ENCODE measurements around the gene GALE.

Gene GALE

GRCh38 chr1:23810818-23811540, 10.4 kb upstream of the GALE start:
- peak; percentile 74 for TF ChIP-seq CTCF (IDR thresholded peaks at IDR 0.05; ENCODE audit: low read depth, low read length)
- in situ Hi-C loops (cut with HindIII; ENCODE audit: low sequenced_read_pairs): no loop called here
- no peak for DNase-seq (ENCODE audit: low read depth, low spot score)
- H3K4me3 ChIP-seq (ENCODE audit: low read depth, low read length): no peak overlapping the region

GRCh38 chr1:23809751-23810171, 9.2 kb upstream of the GALE start:
- H3K4me3 ChIP-seq (ENCODE audit: low read depth, low read length): no peak overlapping the region
- in situ Hi-C loops (cut with HindIII; ENCODE audit: low sequenced_read_pairs): no loop called here
- peak; percentile 88 for TF ChIP-seq CTCF (IDR thresholded peaks at IDR 0.05; ENCODE audit: low read depth, low read length)
- peak; percentile 62 for DNase-seq (ENCODE audit: low read depth, low spot score)

GRCh38 chr1:23807453-23807852, 6.9 kb upstream of the GALE start:
- DNase-seq (ENCODE audit: low read depth, low spot score): no peak
- TF ChIP-seq CTCF (IDR thresholded peaks at IDR 0.05; ENCODE audit: low read depth, low read length): no peak
- in situ Hi-C loops (cut with HindIII; ENCODE audit: low sequenced_read_pairs): no loop called here
- H3K4me3 ChIP-seq (ENCODE audit: low read depth, low read length): no peak overlapping the region

- in situ Hi-C loops (cut with HindIII; ENCODE audit: low sequenced_read_pairs): no loop called here
- H3K4me3 ChIP-seq (ENCODE audit: low read depth, low read length): no peak overlapping the region
- DNase-seq (ENCODE audit: low read depth, low spot score): no peak
- TF ChIP-seq CTCF (IDR thresholded peaks at IDR 0.05; ENCODE audit: low read depth, low read length): no peak
Observed at GRCh38 chr1:23806280-23806679, 5.7 kb upstream of the GALE start.

GRCh38 chr1:23805025-23805424, 4.5 kb upstream of the GALE start:
- TF ChIP-seq CTCF (IDR thresholded peaks at IDR 0.05; ENCODE audit: low read depth, low read length): no peak
- in situ Hi-C loops (cut with HindIII; ENCODE audit: low sequenced_read_pairs): no loop called here

GRCh38 chr1:23804183-23804835, 3.8 kb upstream of the GALE start:
- H3K4me3 ChIP-seq (ENCODE audit: low read depth, low read length): no peak overlapping the region
- in situ Hi-C loops (cut with HindIII; ENCODE audit: low sequenced_read_pairs): no loop called here
- TF ChIP-seq CTCF (IDR thresholded peaks at IDR 0.05; ENCODE audit: low read depth, low read length): peak; percentile 17
- no peak for DNase-seq (ENCODE audit: low read depth, low spot score)

More at GRCh38 chr1:23805025-23805424, 4.5 kb upstream of the GALE start:
- no peak overlapping the region for H3K4me3 ChIP-seq (ENCODE audit: low read depth, low read length)
- no peak for DNase-seq (ENCODE audit: low read depth, low spot score)
